ENCODE data around the gene RP9.

GRCh38 chr7:33099154-33099940 lies 9.9 kb downstream of the RP9 start:
- TF ChIP-seq CTCF (IDR thresholded peaks at IDR 0.05) (no peak), POLR2A (IDR thresholded peaks at IDR 0.05) (no peak)

Data from right lobe of liver (tissue), 4 donors.